ENCODE data around the gene STX12. TPM values are rescaled to one million over a fixed set of nuclear protein-coding genes. Genes with fewer than 3 reads are reported as not detected.
"Not testable (repeated sequence)": the region's sequence is repeated elsewhere in the genome, so short reads cannot be mapped to it uniquely, and the experiment has no call there.

Gene STX12
- total RNA-seq, 2 experiments from 2014 or later: 32.0 to 33.1 TPM

- ChIA-PET POLR2A (no interaction called here), CTCF (interaction anchor here (0.7 kb wide), 1 partner anchor 26 kb away, joined by 3 read pairs; no protein-coding TSS in a partner anchor)
- H3K9me3 Mint-ChIP-seq: no peaks in the 10 kb centered on the region
- H3K36me3 Mint-ChIP-seq (ENCODE audit: low read depth): peaks cover 19% of the 10 kb centered on the region
- H3K4me3 Mint-ChIP-seq: no peak overlapping the region
- no peak for DNase-seq
- no peak overlapping the region for H3K27ac Mint-ChIP-seq
- no peaks in the 10 kb centered on the region for H3K27me3 Mint-ChIP-seq
- H3K4me1 Mint-ChIP-seq: peaks cover 22% of the 10 kb centered on the region
Measured at GRCh38 chr1:27779122-27779521, 6.1 kb downstream of the STX12 start.

GRCh38 chr1:27782950-27783349 lies 9.9 kb downstream of the STX12 start:
- CTCF ChIA-PET: no interaction called here
- H3K27me3 Mint-ChIP-seq: no peaks in the 10 kb centered on the region
- peaks cover 8% of the 10 kb centered on the region for H3K4me1 Mint-ChIP-seq
- H3K4me3 Mint-ChIP-seq: no peak overlapping the region
- DNase-seq: no peak
- no peaks in the 10 kb centered on the region for H3K9me3 Mint-ChIP-seq
- POLR2A ChIA-PET: interaction anchor here (3.0 kb wide), 1 partner anchor 10 kb away, joined by 12 read pairs; the partner anchor contains the start of gene STX12
- peaks cover 12% of the 10 kb centered on the region for H3K36me3 Mint-ChIP-seq (ENCODE audit: low read depth)
- H3K27ac Mint-ChIP-seq: no peak overlapping the region

GRCh38 chr1:27784700-27785099 lies 11.7 kb downstream of the STX12 start:
- H3K4me1 Mint-ChIP-seq: peaks cover 8% of the 10 kb centered on the region
- DNase-seq: no peak
- no peak overlapping the region for H3K27ac Mint-ChIP-seq
- H3K36me3 Mint-ChIP-seq (ENCODE audit: low read depth): peaks cover 21% of the 10 kb centered on the region
- H3K4me3 Mint-ChIP-seq: no peak overlapping the region
- POLR2A ChIA-PET: no interaction called here
- CTCF ChIA-PET: no interaction called here
- no peaks in the 10 kb centered on the region for H3K9me3 Mint-ChIP-seq
- no peaks in the 10 kb centered on the region for H3K27me3 Mint-ChIP-seq

GRCh38 chr1:27785781-27786455 lies 12.9 kb downstream of the STX12 start:
- Mint-ChIP-seq H3K9me3 (no peaks in the 10 kb centered on the region), H3K4me1 (peaks cover 8% of the 10 kb centered on the region)
- POLR2A ChIA-PET: no interaction called here

GRCh38 chr1:27787895-27788294 lies 14.9 kb downstream of the STX12 start:
- Mint-ChIP-seq H3K4me1 (peaks cover 5% of the 10 kb centered on the region), H3K27me3 (no peaks in the 10 kb centered on the region), H3K9me3 (no peaks in the 10 kb centered on the region), H3K4me3 (no peak overlapping the region), H3K27ac (no peak overlapping the region), H3K36me3 (ENCODE audit: low read depth) (peaks cover 27% of the 10 kb centered on the region)
- POLR2A ChIA-PET: interaction anchor here (0.7 kb wide), 1 partner anchor 118 kb away, joined by 3 read pairs; no protein-coding TSS in a partner anchor
- DNase-seq: no peak
- CTCF ChIA-PET: no interaction called here

More at GRCh38 chr1:27785781-27786455, 12.9 kb downstream of the STX12 start:
- CTCF ChIA-PET: interaction anchor here (0.6 kb wide), 1 partner anchor 72 kb away, joined by 3 read pairs; no protein-coding TSS in a partner anchor
- no peak for DNase-seq
- Mint-ChIP-seq H3K27ac (no peak overlapping the region), H3K4me3 (no peak overlapping the region), H3K36me3 (ENCODE audit: low read depth) (peaks cover 26% of the 10 kb centered on the region), H3K27me3 (no peaks in the 10 kb centered on the region)

- POLR2A ChIA-PET: no interaction called here
- H3K9me3 Mint-ChIP-seq: no peaks in the 10 kb centered on the region
- peaks cover 3% of the 10 kb centered on the region for H3K4me1 Mint-ChIP-seq
- H3K27ac Mint-ChIP-seq: no peak overlapping the region
- H3K4me3 Mint-ChIP-seq: no peak overlapping the region
- no peaks in the 10 kb centered on the region for H3K27me3 Mint-ChIP-seq
- peaks cover 35% of the 10 kb centered on the region for H3K36me3 Mint-ChIP-seq (ENCODE audit: low read depth)
- CTCF ChIA-PET: no interaction called here
- DNase-seq: no peak
Measured at GRCh38 chr1:27789540-27790041, 16.6 kb downstream of the STX12 start.

- H3K9me3 Mint-ChIP-seq, DNase-seq, H3K27me3 Mint-ChIP-seq, H3K4me1 Mint-ChIP-seq, H3K4me3 Mint-ChIP-seq, H3K27ac Mint-ChIP-seq, CTCF ChIA-PET, POLR2A ChIA-PET: not testable (repeated sequence)
- peaks cover 40% of the 10 kb centered on the region for H3K36me3 Mint-ChIP-seq (ENCODE audit: low read depth)
Measured at GRCh38 chr1:27790270-27790669, 17.3 kb downstream of the STX12 start.

- DNase-seq: no peak
- ChIA-PET CTCF (no interaction called here), POLR2A (no interaction called here)
- Mint-ChIP-seq H3K27ac (no peak overlapping the region), H3K36me3 (ENCODE audit: low read depth) (peaks cover 54% of the 10 kb centered on the region), H3K4me1 (peaks cover 14% of the 10 kb centered on the region), H3K9me3 (no peaks in the 10 kb centered on the region), H3K4me3 (no peak overlapping the region), H3K27me3 (no peaks in the 10 kb centered on the region)
Measured at GRCh38 chr1:27795601-27796000, 22.6 kb downstream of the STX12 start.

- no peaks in the 10 kb centered on the region for H3K27me3 Mint-ChIP-seq
- ChIA-PET POLR2A (interaction anchor here (0.6 kb wide), 1 partner anchor 26 kb away, joined by 3 read pairs; the partner anchor contains the start of gene PPP1R8), CTCF (no interaction called here)
- no peaks in the 10 kb centered on the region for H3K4me1 Mint-ChIP-seq
- no peaks in the 10 kb centered on the region for H3K9me3 Mint-ChIP-seq
- peaks cover 58% of the 10 kb centered on the region for H3K36me3 Mint-ChIP-seq (ENCODE audit: low read depth)
- no peak overlapping the region for H3K27ac Mint-ChIP-seq
- no peak overlapping the region for H3K4me3 Mint-ChIP-seq
- no peak for DNase-seq
Measured at GRCh38 chr1:27804791-27805190, 31.8 kb downstream of the STX12 start.

- H3K4me3 Mint-ChIP-seq: no peak overlapping the region
- ChIA-PET POLR2A (no interaction called here), CTCF (no interaction called here)
- peaks cover 50% of the 10 kb centered on the region for H3K36me3 Mint-ChIP-seq (ENCODE audit: low read depth)
- H3K27me3 Mint-ChIP-seq: no peaks in the 10 kb centered on the region
- H3K27ac Mint-ChIP-seq: no peak overlapping the region
- DNase-seq: no peak
- H3K4me1 Mint-ChIP-seq: peaks cover 1% of the 10 kb centered on the region
- no peaks in the 10 kb centered on the region for H3K9me3 Mint-ChIP-seq
Measured at GRCh38 chr1:27806758-27807157, 33.7 kb downstream of the STX12 start.

- Mint-ChIP-seq H3K9me3 (no peaks in the 10 kb centered on the region), H3K27me3 (no peaks in the 10 kb centered on the region), H3K27ac (no peak overlapping the region), H3K36me3 (ENCODE audit: low read depth) (peaks cover 49% of the 10 kb centered on the region), H3K4me3 (no peak overlapping the region), H3K4me1 (peaks cover 3% of the 10 kb centered on the region)
- DNase-seq: no peak
- ChIA-PET CTCF (interaction anchor here (1.0 kb wide), 1 partner anchor 35 kb away, joined by 3 read pairs; the partner anchor contains the start of gene STX12), POLR2A (no interaction called here)
Measured at GRCh38 chr1:27807385-27807784, 34.4 kb downstream of the STX12 start.

GRCh38 chr1:27808131-27808530 lies 35.1 kb downstream of the STX12 start:
- POLR2A ChIA-PET, H3K27ac Mint-ChIP-seq, H3K9me3 Mint-ChIP-seq, H3K4me3 Mint-ChIP-seq, H3K4me1 Mint-ChIP-seq, DNase-seq, H3K27me3 Mint-ChIP-seq: not testable (repeated sequence)
- CTCF ChIA-PET: interaction anchor here (0.5 to 1.0 kb wide), 3 partner anchors 35 to 628 kb away, joined by 3 to 4 read pairs (median 3); partner anchors contain the start of gene STX12
- H3K36me3 Mint-ChIP-seq (ENCODE audit: low read depth): peaks cover 47% of the 10 kb centered on the region

GRCh38 chr1:27809883-27810282 lies 36.9 kb downstream of the STX12 start:
- DNase-seq: no peak
- CTCF ChIA-PET: interaction anchor here (0.6 kb wide), 2 partner anchors 68 to 81 kb away, joined by 3 to 4 read pairs; no protein-coding TSS in a partner anchor
- peaks cover 41% of the 10 kb centered on the region for H3K36me3 Mint-ChIP-seq (ENCODE audit: low read depth)
- POLR2A ChIA-PET: interaction anchor here (1.0 kb wide), 1 partner anchor 21 kb away, joined by 3 read pairs; no protein-coding TSS in a partner anchor
- peaks cover 3% of the 10 kb centered on the region for H3K4me1 Mint-ChIP-seq
- no peak overlapping the region for H3K4me3 Mint-ChIP-seq
- no peak overlapping the region for H3K27ac Mint-ChIP-seq
- no peaks in the 10 kb centered on the region for H3K27me3 Mint-ChIP-seq
- H3K9me3 Mint-ChIP-seq: no peaks in the 10 kb centered on the region

Data from activated CD4-positive, alpha-beta memory T cell treated with anti-CD3 and anti-CD28 coated beads, Interleukin-2, amount 10 ng/mL, durations not matched to agents 7 days and 5 days (primary cell).